K562 (cell line): ENCODE results near the gene SCP2. TPM values are rescaled to one million over a fixed set of nuclear protein-coding genes. Genes with fewer than 3 reads are reported as not detected.

Source experiments
- ATAC-seq: fragments of 200-7000 bp; cut with Tn5 transposase; 3 replicates; pipeline ENCODE4 v1.9.1; 2020; ENCODE audit warnings: moderate library complexity
- BruUV-seq: library from RNA; stranded (reverse); fragments of 400-500 nt; replicated peaks from 2 replicates; lab custom pipeline; 2021; lab: Mats Ljungman, UMichigan
- CTCF ChIA-PET: fragments of 300-600 bp; formaldehyde crosslinking; extraction: SDS; loops from one replicate; lab custom pipeline; 2021; ENCODE audit warnings: low intra/inter-chr PET ratio; lab: Yijun Ruan, JAX
- POLR2A ChIA-PET: fragments of 300-600, 350-650 bp; sonication (Branson Sonifier 250); formaldehyde crosslinking; extraction: SDS; loops from one replicate; lab custom pipeline; 2021; ENCODE audit warnings: antibody characterized with exemption, inconsistent platforms; lab: Yijun Ruan, JAX
- DNase-seq, 4 experiments: peaks; one replicate each; pipeline versions ENCODE4 v3.0.0 to v3.0.0-alpha.2; 2011 to 2018; ENCODE audit warnings: low spot score in 3 of 4, mixed read lengths in 3 of 4; ENCODE audit errors: extremely low read depth in 1 of 4
- FAIRE-seq: peaks from 2 replicates; lab custom pipeline; 2011; peaks lifted over from hg19 to GRCh38; lab: Jason Lieb, UNC
- H2AFZ ChIP-seq: 2 replicates; pipeline ENCODE4 v1.6.0; 2011; ENCODE audit warnings: low read depth, low read length, control low read depth, inconsistent platforms
- H3K27ac ChIP-seq: fragments of 200-600 bp; 3 replicates; pipeline ENCODE4 v1.8.0; 2011; ENCODE audit warnings: low read depth, mild to moderate bottlenecking, control low read depth, inconsistent platforms, low read length, moderate library complexity, mixed read lengths; ENCODE audit errors: extremely low read depth
- H3K27me3 ChIP-seq, 2 experiments: fragments of 300-600 bp in 1 of 2; 2 replicates in 1 of 2; 3 replicates in 1 of 2; pipeline versions ENCODE4 v1.6.0 to v1.8.0; 2011; ENCODE audit warnings: inconsistent platforms in 2 of 2, low read length in 2 of 2, mild to moderate bottlenecking in 1 of 2, mixed read lengths in 1 of 2, moderate library complexity in 1 of 2; ENCODE audit not compliant: control insufficient read depth in 2 of 2, insufficient read depth in 2 of 2
- H3K36me3 ChIP-seq: fragments of 300-600 bp; 3 replicates; pipeline ENCODE4 v1.8.0; 2011; ENCODE audit warnings: mild to moderate bottlenecking, low read length, inconsistent platforms; ENCODE audit not compliant: control insufficient read depth, insufficient read depth
- H3K4me1 ChIP-seq, 2 experiments: fragments of 200-600 bp in 1 of 2; replicated peaks in 1 of 2; 2 replicates in 1 of 2; 3 replicates in 1 of 2; pipeline versions ENCODE4 v1.5.1 to v1.8.0; 2011; ENCODE audit warnings: inconsistent platforms in 2 of 2, low read length in 2 of 2, mild to moderate bottlenecking in 1 of 2, mixed read lengths in 1 of 2, moderate library complexity in 1 of 2; ENCODE audit not compliant: control insufficient read depth in 2 of 2, insufficient read depth in 2 of 2
- H3K4me2 ChIP-seq: 2 replicates; pipeline ENCODE4 v1.6.1; 2011; ENCODE audit warnings: low read length, control low read depth, inconsistent platforms, mixed read lengths; ENCODE audit not compliant: insufficient read depth
- H3K4me3 ChIP-seq: fragments of 200-600 bp; sonication (generic), shearing (Covaris generic); 2 replicates; pipeline ENCODE4 v1.5.1; 2016; ENCODE audit warnings: control low read depth, inconsistent platforms
- H3K79me2 ChIP-seq: fragments of 200-600 bp; 3 replicates; pipeline ENCODE4 v1.8.0; 2011; ENCODE audit warnings: low read length, inconsistent platforms; ENCODE audit not compliant: control insufficient read depth, insufficient read depth
- H3K9ac ChIP-seq, 2 experiments: 2 replicates each; pipeline versions ENCODE4 v1.6.0 to v1.6.1; 2011; ENCODE audit warnings: low read depth in 2 of 2, low read length in 2 of 2, control low read depth in 1 of 2, inconsistent platforms in 1 of 2, mild to moderate bottlenecking in 1 of 2, mixed read lengths in 1 of 2; ENCODE audit not compliant: insufficient read depth in 1 of 2
- H3K9me1 ChIP-seq: one replicate; pipeline ENCODE4 v1.6.0; 2011; ENCODE audit warnings: inconsistent platforms, mild to moderate bottlenecking, low read length, moderate library complexity; ENCODE audit not compliant: control insufficient read depth, insufficient read depth
- H3K9me3 ChIP-seq: replicated peaks from 2 replicates; pipeline ENCODE4 v1.5.1; 2011; ENCODE audit warnings: low read depth, low read length, inconsistent platforms; ENCODE audit not compliant: control insufficient read depth, insufficient read depth
- H4K20me1 ChIP-seq: replicated peaks from 2 replicates; pipeline ENCODE4 v1.6.1; 2011; ENCODE audit warnings: low read length, inconsistent platforms, mixed read lengths; ENCODE audit not compliant: control insufficient read depth, insufficient read depth
- GTF2A2 ChIP-seq: IDR thresholded peaks from 2 replicates; pipeline ENCODE4 v1.6.1; 2016; ENCODE audit warnings: mild to moderate bottlenecking, missing genetic modification characterization, missing compliant biosample characterization
- HDAC6 ChIP-seq: IDR thresholded peaks from 2 replicates; pipeline ENCODE4 v1.6.1; 2012; ENCODE audit warnings: low read depth, mild to moderate bottlenecking, control low read depth, inconsistent platforms, low read length, moderate library complexity
- HLTF ChIP-seq: fragments of 450-650 bp; IDR thresholded peaks from 2 replicates; pipeline ENCODE4 v1.6.1; 2016
- LEF1 ChIP-seq: fragments of 450-650 bp; IDR thresholded peaks from 2 replicates; pipeline ENCODE4 v1.6.1; 2016; ENCODE audit warnings: mild to moderate bottlenecking
- PML ChIP-seq: IDR thresholded peaks from 2 replicates; pipeline ENCODE4 v1.6.1; 2012; ENCODE audit warnings: low read length, inconsistent platforms
- POLR2G ChIP-seq: fragments of 200-400 bp; formaldehyde crosslinking; IDR thresholded peaks from 2 replicates; pipeline ENCODE4 v1.6.1; 2017; ENCODE audit warnings: low read depth, mild to moderate bottlenecking, antibody characterized with exemption, low read length, moderate library complexity
- RBM22 ChIP-seq: fragments of 200-400 bp; formaldehyde crosslinking; IDR thresholded peaks from 2 replicates; pipeline ENCODE4 v1.6.1; 2018; ENCODE audit warnings: low read length, low read depth; ENCODE audit not compliant: poor library complexity, severe bottlenecking
- SNIP1 ChIP-seq: fragments of 450-650 bp; IDR thresholded peaks from 2 replicates; pipeline ENCODE4 v1.7.1; 2017; ENCODE audit warnings: low read depth, mild to moderate bottlenecking
- SPI1 ChIP-seq: IDR thresholded peaks from 2 replicates; pipeline ENCODE4 v1.6.1; 2011; ENCODE audit warnings: low read depth, low read length, control low read depth, borderline replicate concordance
- XRCC3 ChIP-seq: fragments of 450-650 bp; IDR thresholded peaks from 2 replicates; pipeline ENCODE4 v1.6.1; 2017; ENCODE audit warnings: mild to moderate bottlenecking, moderate library complexity
- ZNF23 ChIP-seq: fragments of 250-450 bp; sonication (Bioruptor Pico); IDR thresholded peaks from 2 replicates; pipeline ENCODE4 v1.4.0; 2020; ENCODE audit warnings: mild to moderate bottlenecking
- ZNF384 ChIP-seq: IDR thresholded peaks from 2 replicates; pipeline ENCODE4 v1.6.1; 2012; ENCODE audit warnings: low read depth, low read length, improper control_type of control experiment
- WGBS: fragments of 100-300 bp; shearing (Covaris generic); methylation state at CpG from one replicate; pipeline ENCODE4 v1.1.6; 2016; ENCODE audit warnings: low coverage, mixed read lengths; ENCODE audit not compliant: insufficient coverage; ENCODE audit errors: missing lambda C conversion rate; 5-methylcytosine and 5-hydroxymethylcytosine counted together
- in situ Hi-C: fragments of 300-500 bp; cut with MboI; formaldehyde crosslinking; loops from 4 replicates; pipeline ENCODE4 v1.15.0; 2018; ENCODE audit warnings: inconsistent platforms, mixed read lengths
- intact Hi-C: fragments of 100-400 bp; cut with micrococcal nuclease; formaldehyde crosslinking; loops from 2 replicates; pipeline ENCODE4 v1.14.2; 2022
- polyA plus RNA-seq, 8 experiments: library from polyadenylated mRNA; depleted of rRNA in 4 of 8; stranded (reverse) in 5 of 8; unstranded in 3 of 8; fragments of >200 nt; fragmentation: Nextera tagmentation in 2 of 8; fragmentation: Illumina TruSeq in 1 of 8; extraction: Ambion mirVana in 2 of 8; extraction: Trizol in 1 of 8; gene quantifications; 2 replicates each; pipeline versions ENCODE4 v1.2.1 to v1.2.3, GENCODE V29; 2011 to 2014; ENCODE audit warnings: inconsistent platforms in 1 of 8, missing spikeins in 1 of 8
- total RNA-seq, 7 experiments: library from RNA; depleted of rRNA in 6 of 7; stranded (reverse); fragments of >200 nt in 6 of 7; fragmentation: Illumina TruSeq in 2 of 7; extraction: Trizol in 2 of 7; gene quantifications; 2 replicates each; pipeline versions ENCODE4 v1.2.1 to v1.2.3, GENCODE V29; 2011 to 2021; ENCODE audit warnings: low replicate concordance in 1 of 7
- TF ChIP-seq, protein P1 (sequence below), 2 experiments: IDR thresholded peaks in 1 of 2; conservative IDR thresholded peaks in 1 of 2; 2 replicates each; pipeline ENCODE4 v1.6.1; 2016; ENCODE audit warnings: low read depth in 2 of 2, mild to moderate bottlenecking in 1 of 2, missing compliant biosample characterization in 1 of 2, missing genetic modification characterization in 1 of 2, moderate library complexity in 1 of 2
- TF ChIP-seq, protein P2 (sequence below), 2 experiments: IDR thresholded peaks; 2 replicates each; pipeline ENCODE4 v1.6.1; 2012; ENCODE audit warnings: improper control_type of control experiment in 2 of 2, low read depth in 2 of 2, low read length in 2 of 2, borderline replicate concordance in 1 of 2
- TF ChIP-seq, protein P3 (sequence below): fragments of 250-450 bp; sonication (Bioruptor Pico); IDR thresholded peaks from 2 replicates; pipeline ENCODE4 v1.8.0; 2021; ENCODE audit warnings: moderate library complexity, mild to moderate bottlenecking, inconsistent platforms

Gene SCP2
- total and polyA plus RNA-seq, 9 of the 15 experiments (the other 6 are each of a cell fraction or from before 2014, with no cell fraction given), result 63.8 to 258 (median 106) TPM

DNA sequence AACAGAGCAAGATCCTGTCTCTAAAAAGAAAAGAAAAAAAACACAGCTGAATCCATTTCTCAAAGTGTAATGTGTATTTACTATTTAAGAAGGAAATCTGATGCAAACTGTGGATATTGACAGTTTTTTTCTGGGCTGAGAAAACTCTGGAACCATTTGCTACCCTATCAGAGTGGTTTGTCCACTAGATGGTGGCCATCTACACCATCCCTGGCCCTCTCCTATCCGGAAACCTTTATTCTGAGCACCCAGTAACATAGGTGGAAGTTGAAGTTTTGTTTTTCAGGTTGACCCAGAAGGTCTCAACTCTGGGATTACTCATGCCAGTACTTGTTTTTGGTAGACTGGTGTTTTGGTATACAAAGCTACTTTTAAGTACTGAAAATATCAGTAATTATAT, 25.7 kb upstream of the SCP2 start (continued):
- TF ChIP-seq, protein P1, sequence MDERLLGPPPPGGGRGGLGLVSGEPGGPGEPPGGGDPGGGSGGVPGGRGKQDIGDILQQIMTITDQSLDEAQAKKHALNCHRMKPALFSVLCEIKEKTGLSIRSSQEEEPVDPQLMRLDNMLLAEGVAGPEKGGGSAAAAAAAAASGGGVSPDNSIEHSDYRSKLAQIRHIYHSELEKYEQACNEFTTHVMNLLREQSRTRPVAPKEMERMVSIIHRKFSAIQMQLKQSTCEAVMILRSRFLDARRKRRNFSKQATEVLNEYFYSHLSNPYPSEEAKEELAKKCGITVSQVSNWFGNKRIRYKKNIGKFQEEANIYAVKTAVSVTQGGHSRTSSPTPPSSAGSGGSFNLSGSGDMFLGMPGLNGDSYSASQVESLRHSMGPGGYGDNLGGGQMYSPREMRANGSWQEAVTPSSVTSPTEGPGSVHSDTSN (CRISPR knock-in tag; IDR thresholded peaks at IDR 0.05; ENCODE audit: low read depth), result no peak
- TF ChIP-seq, protein P1 (tag; conservative IDR thresholded peaks at IDR 0.05; ENCODE audit: low read depth), result no peak
- no peak for TF ChIP-seq SNIP1

DNA sequence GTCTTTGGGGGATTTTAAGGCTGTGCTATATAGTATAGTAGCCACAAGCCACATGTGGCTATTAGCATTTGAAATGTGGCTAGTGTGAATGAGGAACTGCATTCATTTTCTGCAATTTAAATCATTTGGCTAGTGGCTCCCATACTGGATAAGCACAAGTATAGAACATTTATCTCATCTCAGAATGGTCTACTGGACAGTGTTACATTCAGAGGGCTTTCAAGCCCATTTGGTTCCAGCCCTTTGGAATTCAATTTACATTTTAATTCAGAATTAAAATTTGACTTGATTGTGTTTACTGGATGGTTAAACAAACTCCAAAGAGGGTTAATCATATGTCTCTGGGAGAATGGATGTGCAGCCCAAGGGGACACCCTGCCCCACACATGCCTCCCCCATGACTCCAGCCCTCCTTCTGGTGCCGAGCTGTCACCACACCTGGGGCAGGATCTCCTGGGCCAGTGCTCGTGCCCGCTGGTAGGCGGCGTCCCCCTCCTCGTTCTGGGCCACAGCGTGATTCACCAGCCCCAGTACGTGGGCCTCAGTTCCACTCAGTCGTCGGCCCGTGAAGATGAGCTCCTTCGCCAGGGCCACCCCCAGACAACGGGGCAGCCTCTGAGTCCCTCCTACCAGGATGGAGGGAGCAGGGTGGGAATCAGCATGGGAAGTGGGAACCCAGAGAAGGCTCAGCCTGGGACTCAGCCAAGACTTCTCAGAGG, 22.7 kb upstream of the SCP2 start:
- Histone ChIP-seq H3K9ac (peak overlapping the region in 1 of 2 experiments; percentile 59; a peak in 2 of 4 replicates), H3K27me3 (no peaks in the 10 kb centered on the region), H3K9me1 (peaks cover 4% of the 10 kb centered on the region), H3K4me3 (no peak overlapping the region), H3K27ac (no peak overlapping the region), H4K20me1 (no peaks in the 10 kb centered on the region), H3K36me3 (peaks cover 18% of the 10 kb centered on the region), H3K4me1 (peaks cover 32 to 36% of the 10 kb centered on the region in 2 experiments), H3K4me2 (no peak overlapping the region), H2AFZ (no peak overlapping the region; the same call in 1 of the 2 replicates), H3K79me2 (no peaks in the 10 kb centered on the region), H3K9me3 (no peaks in the 10 kb centered on the region)
- intact Hi-C loops, result loop anchor here (10.0 kb wide), 1 partner anchor 160 kb away; the partner anchor contains the start of gene PODN
- ATAC-seq, result peak; percentile 15
- BruUV-seq, result no TSS peak
- DNase-seq, result no peak
- WGBS, result 82% methylated on average over 11 of the region's 13 CpGs
- CTCF ChIA-PET, result interaction anchor here (2.3 kb wide), 1 partner anchor 278 kb away, joined by 8 read pairs; no protein-coding TSS in a partner anchor
- no peak for FAIRE-seq
- in situ Hi-C loops, result loop anchor here (25.0 kb wide), 1 partner anchor 283 kb away; the partner anchor contains the start of gene CPT2
- POLR2A ChIA-PET, result interaction anchor here (0.5 to 4.6 kb wide), 7 partner anchors 11 to 366 kb away, joined by 3 to 20 read pairs (median 4); no protein-coding TSS in a partner anchor
- TF ChIP-seq, protein P2, sequence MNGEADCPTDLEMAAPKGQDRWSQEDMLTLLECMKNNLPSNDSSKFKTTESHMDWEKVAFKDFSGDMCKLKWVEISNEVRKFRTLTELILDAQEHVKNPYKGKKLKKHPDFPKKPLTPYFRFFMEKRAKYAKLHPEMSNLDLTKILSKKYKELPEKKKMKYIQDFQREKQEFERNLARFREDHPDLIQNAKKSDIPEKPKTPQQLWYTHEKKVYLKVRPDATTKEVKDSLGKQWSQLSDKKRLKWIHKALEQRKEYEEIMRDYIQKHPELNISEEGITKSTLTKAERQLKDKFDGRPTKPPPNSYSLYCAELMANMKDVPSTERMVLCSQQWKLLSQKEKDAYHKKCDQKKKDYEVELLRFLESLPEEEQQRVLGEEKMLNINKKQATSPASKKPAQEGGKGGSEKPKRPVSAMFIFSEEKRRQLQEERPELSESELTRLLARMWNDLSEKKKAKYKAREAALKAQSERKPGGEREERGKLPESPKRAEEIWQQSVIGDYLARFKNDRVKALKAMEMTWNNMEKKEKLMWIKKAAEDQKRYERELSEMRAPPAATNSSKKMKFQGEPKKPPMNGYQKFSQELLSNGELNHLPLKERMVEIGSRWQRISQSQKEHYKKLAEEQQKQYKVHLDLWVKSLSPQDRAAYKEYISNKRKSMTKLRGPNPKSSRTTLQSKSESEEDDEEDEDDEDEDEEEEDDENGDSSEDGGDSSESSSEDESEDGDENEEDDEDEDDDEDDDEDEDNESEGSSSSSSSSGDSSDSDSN (IDR thresholded peaks at IDR 0.05; ENCODE audit: borderline replicate concordance in 1 of 2, low read depth in 2 of 2, low read length in 2 of 2), result no peak
- TF ChIP-seq PML, result no peak
- peak; percentile 79 for TF ChIP-seq RBM22
- peak; percentile 54; the same call in 1 of the 2 replicates for TF ChIP-seq SPI1
- TF ChIP-seq POLR2G, result peak; percentile 73
- TF ChIP-seq LEF1, result no peak
- no peak for TF ChIP-seq GTF2A2 (tag)
- TF ChIP-seq HLTF, result peak; percentile 54; the same call in 1 of the 2 replicates
- no peak for TF ChIP-seq XRCC3
- TF ChIP-seq ZNF23 (CRISPR knock-in tag), result no peak
- TF ChIP-seq HDAC6, result no peak
- TF ChIP-seq ZNF384, result no peak
- TF ChIP-seq, protein P3, sequence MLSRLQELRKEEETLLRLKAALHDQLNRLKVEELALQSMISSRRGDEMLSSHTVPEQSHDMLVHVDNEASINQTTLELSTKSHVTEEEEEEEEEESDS (CRISPR knock-in tag), result no peak
